Glutamatergic neuron (in vitro differentiated cells): ENCODE data around the gene SIX3. TPM values are rescaled to one million over a fixed set of nuclear protein-coding genes. Genes with fewer than 3 reads are reported as not detected.

Experiments used
- DNase-seq: peaks from one replicate; pipeline ENCODE4 v3.0.0; 2022
- H3K27ac Mint-ChIP-seq: one replicate; pipeline ENCODE4 v1.8.0; 2020; ENCODE audit warnings: mild to moderate bottlenecking, mixed read lengths, inconsistent platforms; ENCODE audit not compliant: unreplicated experiment
- H3K27me3 Mint-ChIP-seq: one replicate; pipeline ENCODE4 v1.8.0; 2020; ENCODE audit warnings: mild to moderate bottlenecking, moderate library complexity, mixed read lengths, inconsistent platforms; ENCODE audit not compliant: unreplicated experiment
- H3K36me3 Mint-ChIP-seq: one replicate; pipeline ENCODE4 v1.8.0; 2020; ENCODE audit warnings: mild to moderate bottlenecking, mixed read lengths, inconsistent platforms; ENCODE audit not compliant: unreplicated experiment
- H3K4me1 Mint-ChIP-seq: one replicate; pipeline ENCODE4 v1.8.0; 2020; ENCODE audit warnings: mild to moderate bottlenecking, low read depth, mixed read lengths, inconsistent platforms; ENCODE audit not compliant: unreplicated experiment
- H3K4me3 Mint-ChIP-seq: one replicate; pipeline ENCODE4 v1.8.0; 2020; ENCODE audit warnings: mild to moderate bottlenecking, mixed read lengths, inconsistent platforms; ENCODE audit not compliant: unreplicated experiment
- H3K9me3 Mint-ChIP-seq: one replicate; pipeline ENCODE4 v1.8.0; 2020; ENCODE audit warnings: mild to moderate bottlenecking, moderate library complexity, mixed read lengths, inconsistent platforms; ENCODE audit not compliant: unreplicated experiment
- total RNA-seq: library from RNA; stranded (reverse); fragmentation: NEBNext Ultra II Directional; extraction: Animal tissue kit (Norgen Biotek cat#: 25700); gene quantifications from one replicate; pipeline ENCODE4 v1.2.1, GENCODE V29; 2021; ENCODE audit not compliant: unreplicated experiment
- TF ChIP-seq, protein P1 (sequence below): fragments of 200-600 bp; sonication (generic); IDR thresholded peaks from one replicate; pipeline ENCODE4 v1.5.0; 2021; ENCODE audit not compliant: partially characterized antibody, unreplicated experiment

The SIX3 gene
- total RNA-seq, 1 donor from 2014 or later: 0.86 TPM

GRCh38 chr2:44952806-44953498 is 11.4 kb downstream of the SIX3 start:
- Mint-ChIP-seq H3K4me1 (peaks cover 26% of the 10 kb centered on the region), H3K27ac (no peak overlapping the region), H3K36me3 (no peaks in the 10 kb centered on the region), H3K4me3 (peak overlapping the region; percentile 55), H3K27me3 (peaks cover 33% of the 10 kb centered on the region), H3K9me3 (peaks cover 19% of the 10 kb centered on the region)
- no peak for DNase-seq
- TF ChIP-seq, protein P1, sequence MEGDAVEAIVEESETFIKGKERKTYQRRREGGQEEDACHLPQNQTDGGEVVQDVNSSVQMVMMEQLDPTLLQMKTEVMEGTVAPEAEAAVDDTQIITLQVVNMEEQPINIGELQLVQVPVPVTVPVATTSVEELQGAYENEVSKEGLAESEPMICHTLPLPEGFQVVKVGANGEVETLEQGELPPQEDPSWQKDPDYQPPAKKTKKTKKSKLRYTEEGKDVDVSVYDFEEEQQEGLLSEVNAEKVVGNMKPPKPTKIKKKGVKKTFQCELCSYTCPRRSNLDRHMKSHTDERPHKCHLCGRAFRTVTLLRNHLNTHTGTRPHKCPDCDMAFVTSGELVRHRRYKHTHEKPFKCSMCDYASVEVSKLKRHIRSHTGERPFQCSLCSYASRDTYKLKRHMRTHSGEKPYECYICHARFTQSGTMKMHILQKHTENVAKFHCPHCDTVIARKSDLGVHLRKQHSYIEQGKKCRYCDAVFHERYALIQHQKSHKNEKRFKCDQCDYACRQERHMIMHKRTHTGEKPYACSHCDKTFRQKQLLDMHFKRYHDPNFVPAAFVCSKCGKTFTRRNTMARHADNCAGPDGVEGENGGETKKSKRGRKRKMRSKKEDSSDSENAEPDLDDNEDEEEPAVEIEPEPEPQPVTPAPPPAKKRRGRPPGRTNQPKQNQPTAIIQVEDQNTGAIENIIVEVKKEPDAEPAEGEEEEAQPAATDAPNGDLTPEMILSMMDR: no peak

DNA sequence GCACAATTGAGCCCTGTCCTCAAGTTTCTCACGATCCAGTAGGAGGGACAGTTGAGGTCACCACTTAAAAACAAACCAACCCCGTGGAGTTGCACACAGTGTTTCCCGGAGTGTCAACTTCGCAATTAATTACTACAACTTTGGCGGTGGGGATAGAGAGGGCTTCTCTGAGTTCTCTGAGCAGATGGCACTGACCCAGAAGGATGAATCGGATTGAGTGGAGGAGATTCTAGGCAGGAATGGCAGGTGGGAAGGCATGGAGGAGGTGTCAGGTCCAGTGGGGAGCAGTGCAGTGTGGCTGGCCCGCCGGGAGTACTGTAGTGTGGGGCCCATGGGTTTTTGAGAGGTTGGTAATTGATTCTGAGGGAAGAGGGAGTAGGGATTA is 12.0 kb downstream of the SIX3 start:
- Mint-ChIP-seq H3K27me3 (peaks cover 32% of the 10 kb centered on the region), H3K4me1 (peaks cover 26% of the 10 kb centered on the region), H3K4me3 (peak overlapping the region; percentile 28), H3K9me3 (peaks cover 18% of the 10 kb centered on the region), H3K36me3 (no peaks in the 10 kb centered on the region), H3K27ac (no peak overlapping the region)
- TF ChIP-seq, protein P1: no peak
- no peak for DNase-seq

DNA sequence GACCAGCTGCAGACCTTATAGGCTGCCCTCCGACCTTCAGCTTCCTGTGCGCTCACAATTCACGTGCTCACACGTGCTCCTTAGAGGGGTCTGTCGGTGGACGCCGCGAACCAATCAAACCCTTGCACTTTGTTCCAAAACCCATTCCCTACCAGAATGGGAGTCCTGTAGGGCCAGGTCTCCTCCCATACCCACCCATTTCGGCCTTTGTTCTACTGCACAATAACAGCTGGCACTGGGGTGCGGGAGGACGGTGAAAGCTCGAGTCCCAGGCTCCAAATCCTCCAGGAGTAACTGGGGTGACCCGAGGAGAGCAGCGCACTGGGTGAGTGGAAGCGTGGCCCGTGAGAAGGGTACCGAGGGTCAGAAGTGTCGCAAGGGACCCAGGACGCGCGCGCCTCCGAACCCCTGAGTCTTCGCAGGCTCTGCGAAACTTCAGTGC is 13.0 kb downstream of the SIX3 start:
- H3K27ac Mint-ChIP-seq: no peak overlapping the region
- no peaks in the 10 kb centered on the region for H3K36me3 Mint-ChIP-seq
- H3K27me3 Mint-ChIP-seq: peaks cover 28% of the 10 kb centered on the region
- peak overlapping the region; percentile 92 for H3K4me3 Mint-ChIP-seq
- DNase-seq: no peak
- TF ChIP-seq, protein P1: no peak
- H3K4me1 Mint-ChIP-seq: peaks cover 20% of the 10 kb centered on the region
- peaks cover 15% of the 10 kb centered on the region for H3K9me3 Mint-ChIP-seq

GRCh38 chr2:44954889-44955592 is 13.5 kb downstream of the SIX3 start:
- H3K27ac Mint-ChIP-seq: no peak overlapping the region
- peaks cover 26% of the 10 kb centered on the region for H3K27me3 Mint-ChIP-seq
- H3K4me1 Mint-ChIP-seq: peaks cover 18% of the 10 kb centered on the region
- H3K9me3 Mint-ChIP-seq: peaks cover 14% of the 10 kb centered on the region
- no peak for DNase-seq
- no peaks in the 10 kb centered on the region for H3K36me3 Mint-ChIP-seq
- H3K4me3 Mint-ChIP-seq: peak overlapping the region; percentile 92
- TF ChIP-seq, protein P1: no peak
